ENCODE measurements around the gene STC2. TPM values are rescaled to one million over a fixed set of nuclear protein-coding genes. Genes with fewer than 3 reads are reported as not detected.
A peak's percentile ranks its signal among the peaks of the same experiment; 100 is the strongest.

The STC2 gene
- polyA plus RNA-seq, 1 donor (not counting 4 experiments of a cell fraction or from before 2014, with no cell fraction given) = 4.3 TPM

GRCh38 chr5:173315495-173316338 lies 12.5 kb downstream of the STC2 start:
- H3K4me1 ChIP-seq (ENCODE audit: control insufficient read depth, extremely low read depth, insufficient read depth, low read length) = peaks cover 6% of the 10 kb centered on the region
- H3K79me2 ChIP-seq (ENCODE audit: control insufficient read depth, insufficient read depth, low read length) = no peaks in the 10 kb centered on the region
- dilution Hi-C loops (cut with MboI; ENCODE audit: extremely low pct_ligation_motif_present, low sequenced_read_pairs) = no loop called here
- H3K9me3 ChIP-seq (ENCODE audit: control insufficient read depth, low read depth, low read length) = no peaks in the 10 kb centered on the region
- no peak overlapping the region for H3K9ac ChIP-seq (ENCODE audit: control insufficient read depth, extremely low read depth, insufficient read depth, low read length)
- no peak overlapping the region for H2AFZ ChIP-seq (ENCODE audit: control insufficient read depth, low read length)
- FAIRE-seq = peak; percentile 56
- no peaks in the 10 kb centered on the region for H3K27me3 ChIP-seq (ENCODE audit: control insufficient read depth, extremely low read depth, insufficient read depth, low read length)
- peak overlapping the region; percentile 23 for H3K27ac ChIP-seq (ENCODE audit: control insufficient read depth, insufficient read depth, low read length)
- DNase-seq (ENCODE audit: low read depth, low spot score) = no peak
- TF ChIP-seq EZH2 (IDR thresholded peaks at IDR 0.05; ENCODE audit: low read length) (no peak), CTCF (optimal IDR thresholded peaks at IDR 0.05 in 1 of 3, IDR thresholded peaks at IDR 0.05 in 1 of 3, conservative IDR thresholded peaks at IDR 0.05 in 1 of 3; ENCODE audit: extremely low read depth in 1 of 3, insufficient read depth in 2 of 3, low read length in 3 of 3) (no peak)
- H3K36me3 ChIP-seq (ENCODE audit: control insufficient read depth in 2 of 2, extremely low read depth in 1 of 2, insufficient read depth in 2 of 2, low read length in 2 of 2) = peaks cover 0 to 13% of the 10 kb centered on the region in 2 experiments
- H3K4me3 ChIP-seq (ENCODE audit: control insufficient read depth in 2 of 3, extremely low read depth in 1 of 3, insufficient read depth in 2 of 3, low read depth in 1 of 3, low read length in 3 of 3) = no peak overlapping the region
- no peaks in the 10 kb centered on the region for H3K9me1 ChIP-seq (ENCODE audit: control insufficient read depth, extremely low read depth, insufficient read depth, low read length)
- H4K20me1 ChIP-seq (ENCODE audit: control insufficient read depth, extremely low read depth, insufficient read depth, low read length) = no peaks in the 10 kb centered on the region
- H3K4me2 ChIP-seq (ENCODE audit: control insufficient read depth, extremely low read depth, insufficient read depth, low read depth, low read length) = peak overlapping the region; percentile 31

- dilution Hi-C loops (cut with MboI; ENCODE audit: extremely low pct_ligation_motif_present, low sequenced_read_pairs) = no loop called here
- Histone ChIP-seq H3K79me2 (ENCODE audit: control insufficient read depth, insufficient read depth, low read length) (no peaks in the 10 kb centered on the region), H3K27ac (ENCODE audit: control insufficient read depth, insufficient read depth, low read length) (no peak overlapping the region), H3K9me3 (ENCODE audit: control insufficient read depth, low read depth, low read length) (no peaks in the 10 kb centered on the region), H4K20me1 (ENCODE audit: control insufficient read depth, extremely low read depth, insufficient read depth, low read length) (no peaks in the 10 kb centered on the region), H3K9me1 (ENCODE audit: control insufficient read depth, extremely low read depth, insufficient read depth, low read length) (no peaks in the 10 kb centered on the region), H2AFZ (ENCODE audit: control insufficient read depth, low read length) (no peak overlapping the region), H3K4me1 (ENCODE audit: control insufficient read depth, extremely low read depth, insufficient read depth, low read length) (peaks cover 6% of the 10 kb centered on the region), H3K27me3 (ENCODE audit: control insufficient read depth, extremely low read depth, insufficient read depth, low read length) (no peaks in the 10 kb centered on the region), H3K4me2 (ENCODE audit: control insufficient read depth, extremely low read depth, insufficient read depth, low read depth, low read length) (no peak overlapping the region), H3K9ac (ENCODE audit: control insufficient read depth, extremely low read depth, insufficient read depth, low read length) (no peak overlapping the region), H3K4me3 (ENCODE audit: control insufficient read depth in 2 of 3, extremely low read depth in 1 of 3, insufficient read depth in 2 of 3, low read depth in 1 of 3, low read length in 3 of 3) (no peak overlapping the region), H3K36me3 (ENCODE audit: control insufficient read depth in 2 of 2, extremely low read depth in 1 of 2, insufficient read depth in 2 of 2, low read length in 2 of 2) (peaks cover 0 to 3% of the 10 kb centered on the region in 2 experiments)
- FAIRE-seq = no peak
- no peak for TF ChIP-seq EZH2 (IDR thresholded peaks at IDR 0.05; ENCODE audit: low read length)
- no peak for TF ChIP-seq CTCF (optimal IDR thresholded peaks at IDR 0.05 in 1 of 3, IDR thresholded peaks at IDR 0.05 in 1 of 3, conservative IDR thresholded peaks at IDR 0.05 in 1 of 3; ENCODE audit: extremely low read depth in 1 of 3, insufficient read depth in 2 of 3, low read length in 3 of 3)
- no peak for DNase-seq (ENCODE audit: low read depth, low spot score)
These were observed 13.9 kb downstream of the STC2 start for GRCh38 chr5:173314166-173314952.

Data from keratinocyte (primary cell).